GM23248 (cell line): Measurements from ENCODE around the gene RBFOX2. TPM values are rescaled to one million over a fixed set of nuclear protein-coding genes. Genes with fewer than 3 reads are reported as not detected.

Source experiments
- DNase-seq: peaks from one replicate; pipeline ENCODE4 v3.0.0-alpha.2; 2015
- H2AFZ ChIP-seq: fragments of 200-600 bp; sonication (generic); 2 replicates; pipeline ENCODE4 v1.6.1; 2016; ENCODE audit warnings: antibody characterized with exemption
- H3F3A ChIP-seq: fragments of 200-600 bp; sonication (generic); 2 replicates; pipeline ENCODE4 v1.6.1; 2016; ENCODE audit warnings: mild to moderate bottlenecking, antibody characterized with exemption, mixed run types; ENCODE audit not compliant: insufficient read depth
- H3K27ac ChIP-seq: fragments of 200-600 bp; sonication (generic); 2 replicates; pipeline ENCODE4 v1.5.1; 2016; ENCODE audit warnings: mild to moderate bottlenecking
- H3K27me3 ChIP-seq: fragments of 200-600 bp; sonication (generic); replicated peaks from 2 replicates; pipeline ENCODE4 v1.6.1; 2016; ENCODE audit warnings: mild to moderate bottlenecking; ENCODE audit not compliant: insufficient read depth
- H3K36me3 ChIP-seq: fragments of 200-600 bp; sonication (generic); 2 replicates; pipeline ENCODE4 v1.6.1; 2016; ENCODE audit warnings: low read depth, mild to moderate bottlenecking
- H3K4me1 ChIP-seq: fragments of 200-600 bp; sonication (generic); 2 replicates; pipeline ENCODE4 v1.6.1; 2016; ENCODE audit warnings: mild to moderate bottlenecking; ENCODE audit not compliant: insufficient read depth
- H3K4me2 ChIP-seq: fragments of 200-600 bp; sonication (generic); one replicate; pipeline ENCODE4 v1.6.1; 2016; ENCODE audit warnings: mild to moderate bottlenecking; ENCODE audit not compliant: unreplicated experiment
- H3K4me3 ChIP-seq: fragments of 200-600 bp; sonication (generic); 2 replicates; pipeline ENCODE4 v1.5.1; 2016; ENCODE audit warnings: mild to moderate bottlenecking
- H3K79me2 ChIP-seq: fragments of 200-600 bp; sonication (generic); 2 replicates; pipeline ENCODE4 v1.6.1; 2016; ENCODE audit warnings: mild to moderate bottlenecking; ENCODE audit not compliant: insufficient read depth
- H3K9ac ChIP-seq: fragments of 200-600 bp; sonication (generic); 2 replicates; pipeline ENCODE4 v1.6.1; 2016; ENCODE audit warnings: mild to moderate bottlenecking
- H3K9me2 ChIP-seq: fragments of 200-600 bp; sonication (generic); 2 replicates; pipeline ENCODE4 v1.6.1; 2016; ENCODE audit warnings: mixed run types, mild to moderate bottlenecking, moderate library complexity; ENCODE audit not compliant: insufficient read depth
- H3K9me3 ChIP-seq: fragments of 200-600 bp; sonication (generic); one replicate; pipeline ENCODE4 v1.6.1; 2017; ENCODE audit warnings: low read depth
- H4K20me1 ChIP-seq: fragments of 200-600 bp; sonication (generic); 2 replicates; pipeline ENCODE4 v1.6.0; 2016; ENCODE audit not compliant: insufficient read depth
- EZH2 ChIP-seq: fragments of 200-600 bp; sonication (generic); IDR thresholded peaks from 2 replicates; pipeline ENCODE4 v1.6.1; 2018; ENCODE audit warnings: antibody characterized with exemption, mild to moderate bottlenecking; ENCODE audit not compliant: insufficient read depth, poor library complexity, severe bottlenecking
- EZH2phosphoT487 ChIP-seq: fragments of 200-600 bp; sonication (generic); IDR thresholded peaks from 2 replicates; pipeline ENCODE4 v1.6.1; 2018; ENCODE audit warnings: antibody characterized with exemption, moderate library complexity, mild to moderate bottlenecking, low read depth; ENCODE audit not compliant: insufficient read depth
- WGBS, 2 experiments: methylation state at CpG; one replicate each; pipeline ENCODE4 v1.1.6; 2015 to 2017; ENCODE audit warnings: low lambda C conversion rate in 2 of 2, low coverage in 1 of 2; ENCODE audit errors: missing lambda C conversion rate in 2 of 2; 5-methylcytosine and 5-hydroxymethylcytosine counted together
- in situ Hi-C: fragments of 300-500 bp; cut with MboI; formaldehyde crosslinking; loops from 2 replicates; pipeline ENCODE4 v1.15.0; 2020
- polyA plus RNA-seq: library from polyadenylated mRNA; unstranded; fragments of >200 nt; fragmentation: Nextera tagmentation; extraction: Ambion mirVana; gene quantifications from 2 replicates; pipeline ENCODE4 v1.2.1, GENCODE V29; 2016
- total RNA-seq: library from RNA; depleted of rRNA; stranded (reverse); fragments of >200 nt; shearing (Covaris generic); gene quantifications from 2 replicates; pipeline ENCODE4 v1.2.3, GENCODE V29; 2014

The RBFOX2 gene
- total and polyA plus RNA-seq, 2 experiments from 2014 or later: 127 to 136 TPM

- H3K4me1 ChIP-seq: peaks cover 36% of the 10 kb centered on the region
- WGBS, 2 experiments: 96% methylated on average over 3 of the region's 3 CpGs
- TF ChIP-seq EZH2: no peak
- no peak for TF ChIP-seq EZH2phosphoT487
- no peaks in the 10 kb centered on the region for H3K9me3 ChIP-seq
- H3K27ac ChIP-seq: no peak overlapping the region
- H3K9ac ChIP-seq: no peak overlapping the region
- peaks cover 32% of the 10 kb centered on the region for H3F3A ChIP-seq
- in situ Hi-C loops: no loop called here
- no peak for DNase-seq
- no peak overlapping the region for H3K4me2 ChIP-seq
- H3K36me3 ChIP-seq: no peaks in the 10 kb centered on the region
- no peaks in the 10 kb centered on the region for H3K9me2 ChIP-seq
- peaks cover 7% of the 10 kb centered on the region; the same call in 1 of the 2 replicates for H4K20me1 ChIP-seq
- H2AFZ ChIP-seq: no peak overlapping the region
- no peaks in the 10 kb centered on the region for H3K27me3 ChIP-seq
- peaks cover 97% of the 10 kb centered on the region for H3K79me2 ChIP-seq
- H3K4me3 ChIP-seq: no peak overlapping the region
Observed at GRCh38 chr22:35903571-35904335, 124.9 kb downstream of the RBFOX2 start.

DNA sequence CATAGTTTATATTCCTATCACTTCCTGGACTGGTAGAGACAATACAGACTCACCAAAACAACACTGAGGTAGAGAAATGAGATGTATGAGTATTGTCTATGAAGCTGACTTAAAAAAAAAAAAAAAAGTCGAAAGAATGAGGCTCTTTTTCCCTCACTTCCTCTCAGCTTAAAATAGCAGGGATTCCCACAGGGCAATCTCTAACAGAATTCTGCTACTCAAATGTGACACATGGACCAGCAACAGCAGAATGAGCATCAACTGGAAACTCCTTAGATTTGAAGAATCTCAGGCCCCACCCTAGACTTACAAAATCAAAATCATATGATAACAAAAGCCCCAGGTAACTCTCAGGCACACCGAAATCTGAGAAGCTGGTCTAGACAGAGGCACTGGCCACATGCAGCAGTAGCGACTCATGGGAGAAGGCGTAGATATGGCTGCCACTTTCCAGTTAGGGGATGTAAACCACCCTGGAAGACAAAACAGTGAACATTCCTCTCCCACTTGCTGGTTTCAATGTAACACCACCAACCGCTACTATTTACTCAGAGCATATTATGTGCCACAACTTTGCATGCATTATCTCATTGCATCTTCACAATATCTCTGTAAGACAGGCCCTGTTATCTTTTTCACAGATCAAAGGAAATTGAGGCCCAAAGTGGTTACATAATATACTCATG lies 128.0 kb downstream of the RBFOX2 start:
- H3K9me3 ChIP-seq: no peaks in the 10 kb centered on the region
- peak; percentile 77 for DNase-seq
- no peak overlapping the region for H2AFZ ChIP-seq
- H3K9me2 ChIP-seq: no peaks in the 10 kb centered on the region
- TF ChIP-seq EZH2 (no peak), EZH2phosphoT487 (no peak)
- peaks cover 4% of the 10 kb centered on the region; the same call in 1 of the 2 replicates for H4K20me1 ChIP-seq
- 47 to 51% methylated on average over 5 of the region's 5 CpGs for WGBS, 2 experiments
- no peak overlapping the region for H3K4me3 ChIP-seq
- in situ Hi-C loops: no loop called here
- peak overlapping the region; percentile 54 for H3K9ac ChIP-seq
- peak overlapping the region; percentile 65 for H3K4me2 ChIP-seq
- no peaks in the 10 kb centered on the region for H3K27me3 ChIP-seq
- H3K36me3 ChIP-seq: no peaks in the 10 kb centered on the region
- H3F3A ChIP-seq: peaks cover 32% of the 10 kb centered on the region
- peaks cover 97% of the 10 kb centered on the region for H3K79me2 ChIP-seq
- peak overlapping the region; percentile 85 for H3K27ac ChIP-seq
- peaks cover 33% of the 10 kb centered on the region for H3K4me1 ChIP-seq

DNA sequence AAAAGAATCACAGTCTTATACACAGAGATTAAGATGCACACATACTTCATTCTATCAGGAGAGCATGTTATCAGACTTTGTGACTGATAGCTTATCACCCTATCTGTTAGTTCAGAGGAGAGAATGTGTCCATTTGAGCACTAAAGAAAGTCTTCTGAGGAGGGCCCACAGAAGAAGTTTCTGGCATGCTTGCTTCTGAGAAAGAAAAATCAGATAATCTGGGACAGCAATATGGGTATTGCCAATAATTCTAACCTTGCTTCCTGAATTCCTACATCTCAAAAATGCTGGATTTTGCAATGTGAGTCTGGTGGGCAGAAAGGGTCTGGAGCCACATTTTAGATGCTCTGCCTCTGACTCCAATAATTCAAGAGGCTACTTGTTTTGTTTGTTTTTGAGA lies 128.9 kb downstream of the RBFOX2 start:
- Histone ChIP-seq H3K9ac (peak overlapping the region; percentile 54), H3K9me3 (no peaks in the 10 kb centered on the region), H3K36me3 (no peaks in the 10 kb centered on the region), H3F3A (peaks cover 40% of the 10 kb centered on the region), H3K4me2 (peak overlapping the region; percentile 65), H2AFZ (no peak overlapping the region), H3K4me1 (peaks cover 36% of the 10 kb centered on the region), H3K27me3 (no peaks in the 10 kb centered on the region), H3K4me3 (no peak overlapping the region), H3K9me2 (no peaks in the 10 kb centered on the region), H3K79me2 (peaks cover 94% of the 10 kb centered on the region), H4K20me1 (no peaks in the 10 kb centered on the region; the same call in 1 of the 2 replicates), H3K27ac (peak overlapping the region; percentile 85)
- no peak for DNase-seq
- in situ Hi-C loops: no loop called here
- no peak for TF ChIP-seq EZH2
- TF ChIP-seq EZH2phosphoT487: no peak

GRCh38 chr22:35896111-35896705 lies 132.4 kb downstream of the RBFOX2 start:
- Histone ChIP-seq H3K27ac (no peak overlapping the region), H4K20me1 (no peaks in the 10 kb centered on the region; the same call in 1 of the 2 replicates)

More at GRCh38 chr22:35896111-35896705, 132.4 kb downstream of the RBFOX2 start:
- WGBS, 2 experiments: 90 to 95% methylated on average over 7 of the region's 7 CpGs
- TF ChIP-seq EZH2phosphoT487 (no peak), EZH2 (no peak)
- in situ Hi-C loops: no loop called here
- H3K9me3 ChIP-seq: no peaks in the 10 kb centered on the region
- H3F3A ChIP-seq: peaks cover 62% of the 10 kb centered on the region
- H3K4me1 ChIP-seq: peaks cover 60% of the 10 kb centered on the region
- H3K36me3 ChIP-seq: no peaks in the 10 kb centered on the region
- H3K27me3 ChIP-seq: no peaks in the 10 kb centered on the region
- H3K9ac ChIP-seq: no peak overlapping the region
- no peaks in the 10 kb centered on the region for H3K9me2 ChIP-seq
- no peak for DNase-seq
- peaks cover 93% of the 10 kb centered on the region for H3K79me2 ChIP-seq
- no peak overlapping the region for H2AFZ ChIP-seq
- no peak overlapping the region for H3K4me2 ChIP-seq
- H3K4me3 ChIP-seq: no peak overlapping the region
